ENCODE measurements around the gene ZNF274. TPM values are rescaled to one million over a fixed set of nuclear protein-coding genes. Genes with fewer than 3 reads are reported as not detected.

The ZNF274 gene
- total and polyA plus RNA-seq, 2 of the 8 experiments (the other 6 are each of a cell fraction or from before 2014, with no cell fraction given): 13.3 to 25.1 TPM

- Histone ChIP-seq H3K23ac (ENCODE audit: insufficient read length) (no peak overlapping the region), H2BK120ac (replicated peaks; ENCODE audit: low read depth, low read length) (no peak overlapping the region), H3K27ac (ENCODE audit: low read depth, low read length) (no peak overlapping the region), H2AFZ (ENCODE audit: low read length) (no peak overlapping the region), H3K14ac (ENCODE audit: insufficient read length) (no peak overlapping the region), H3K79me2 (ENCODE audit: control insufficient read depth in 1 of 2, insufficient read depth in 2 of 2, low read length in 2 of 2) (peaks cover 0 to 25% of the 10 kb centered on the region in 2 experiments; a peak in 2 of 4 replicates), H3K4me1 (replicated peaks in 1 of 4; ENCODE audit: control insufficient read depth in 3 of 4, insufficient read depth in 4 of 4, low read length in 3 of 4) (no peaks in the 10 kb centered on the region; a peak in 1 of 7 replicates), H3K9ac (replicated peaks in 1 of 4; ENCODE audit: extremely low read depth in 1 of 4, low read depth in 3 of 4, low read length in 3 of 4) (no peak overlapping the region), H2BK5ac (ENCODE audit: low read depth, low read length) (no peak overlapping the region), H3K18ac (ENCODE audit: extremely low read depth, low read length) (no peak overlapping the region), H4K5ac (ENCODE audit: insufficient read length, low read depth, low read length) (no peak overlapping the region), H3K56ac (replicated peaks; ENCODE audit: insufficient read length, low read depth, low read length) (no peak overlapping the region), H4K20me1 (replicated peaks in 1 of 2; ENCODE audit: control insufficient read depth in 1 of 2, insufficient read depth in 2 of 2, low read length in 2 of 2) (no peaks in the 10 kb centered on the region), H2AK5ac (ENCODE audit: low read depth, low read length) (no peak overlapping the region), H3K36me3 (ENCODE audit: control insufficient read depth in 2 of 4, insufficient read depth in 4 of 4, low read length in 3 of 4) (peaks cover 0 to 24% (median 8%) of the 10 kb centered on the region in 4 experiments; a peak in 5 of 8 replicates), H2BK12ac (ENCODE audit: low read depth, low read length) (no peak overlapping the region), H3K4me2 (ENCODE audit: insufficient read depth in 1 of 2, low read depth in 2 of 2, low read length in 2 of 2) (no peak overlapping the region), H3K23me2 (ENCODE audit: low read depth, low read length) (peaks cover 5% of the 10 kb centered on the region; the same call in 1 of the 2 replicates), H3K27me3 (replicated peaks in 1 of 4; ENCODE audit: control insufficient read depth in 3 of 4, extremely low read depth in 1 of 4, insufficient read depth in 3 of 4, low read length in 3 of 4) (no peaks in the 10 kb centered on the region), H3K9me3 (ENCODE audit: insufficient read depth in 2 of 2, low read depth in 1 of 2, low read length in 1 of 2) (peaks cover 21 to 60% of the 10 kb centered on the region in 2 experiments), H3K79me1 (ENCODE audit: low read depth, low read length) (peaks cover 2% of the 10 kb centered on the region; the same call in 1 of the 2 replicates), H2BK20ac (ENCODE audit: low read length) (no peak overlapping the region), H3K4ac (replicated peaks; ENCODE audit: insufficient read length, low read depth, low read length) (no peak overlapping the region), H4K8ac (ENCODE audit: extremely low read depth, insufficient read depth, low read length) (no peak overlapping the region), H3K4me3 (ENCODE audit: extremely low read depth in 1 of 4, insufficient read depth in 2 of 4, low read depth in 3 of 4, low read length in 4 of 4) (no peak overlapping the region), H2BK15ac (ENCODE audit: low read length) (no peak overlapping the region), H4K91ac (replicated peaks; ENCODE audit: insufficient read length, low read length) (no peak overlapping the region)
- 86% methylated on average over 3 of the region's 3 CpGs; no CpG with 5 or more reads in 1 of the 2 experiments for WGBS, 2 experiments (ENCODE audit: extremely low coverage in 1 of 2, insufficient coverage in 1 of 2, insufficient read length in 1 of 2, insufficient replicate concordance in 2 of 2, low coverage in 1 of 2, low lambda C conversion rate in 2 of 2, missing lambda C conversion rate in 1 of 2)
- FAIRE-seq (no peak), DNase-seq (ENCODE audit: low read depth in 1 of 2, low spot score in 2 of 2) (no peak)
- ChIA-PET CTCF (ENCODE audit: partially characterized antibody) (no interaction called here), POLR2A (ENCODE audit: partially characterized antibody) (interaction anchor here (0.6 kb wide), 1 partner anchor 30 kb away, joined by 3 read pairs; no protein-coding TSS in a partner anchor)
- no peak for TF ChIP-seq RNF2 (IDR thresholded peaks at IDR 0.05; ENCODE audit: borderline replicate concordance, low read depth, low read length, missing control alignments, poor library complexity, severe bottlenecking)
- TF ChIP-seq TBP (IDR thresholded peaks at IDR 0.05; ENCODE audit: low read depth, low read length): no peak
- TF ChIP-seq PHF8 (conservative IDR thresholded peaks at IDR 0.05; ENCODE audit: low read depth, low read length): no peak
- no peak for TF ChIP-seq RBBP5 (IDR thresholded peaks at IDR 0.05; ENCODE audit: borderline replicate concordance, low read depth, low read length)
- TF ChIP-seq KDM4A (IDR thresholded peaks at IDR 0.05; ENCODE audit: low read depth, low read length, severe bottlenecking): no peak
- no peak for TF ChIP-seq GABPA (IDR thresholded peaks at IDR 0.05; ENCODE audit: borderline replicate concordance, insufficient read depth, low read length)
- TF ChIP-seq SUZ12 (IDR thresholded peaks at IDR 0.05; ENCODE audit: low read length): no peak
- TF ChIP-seq TCF12 (IDR thresholded peaks at IDR 0.05; ENCODE audit: low read depth, low read length): no peak
- no peak for TF ChIP-seq ZNF274 (IDR thresholded peaks at IDR 0.05; ENCODE audit: borderline replicate concordance, extremely low read depth, low read length)
- TF ChIP-seq RAD21 (IDR thresholded peaks at IDR 0.05 in 1 of 2, conservative IDR thresholded peaks at IDR 0.05 in 1 of 2; ENCODE audit: low read depth in 2 of 2, low read length in 2 of 2): no peak
- TF ChIP-seq ATF3 (IDR thresholded peaks at IDR 0.05; ENCODE audit: insufficient read depth, low read depth, low read length): no peak
- TF ChIP-seq TAF1 (IDR thresholded peaks at IDR 0.05; ENCODE audit: low read depth, low read length): no peak
- no peak for TF ChIP-seq SP4 (IDR thresholded peaks at IDR 0.05; ENCODE audit: low read length)
Observed at GRCh38 chr19:58145849-58146248, 37.0 kb upstream of the ZNF274 start.
